Smooth muscle cell (in vitro differentiated cells): ENCODE results near the gene EP400. TPM values are rescaled to one million over a fixed set of nuclear protein-coding genes. Genes with fewer than 3 reads are reported as not detected.

ENCODE experiments used
- DNase-seq: peaks from one replicate; lab custom pipeline; 2025; ENCODE audit not compliant: unreplicated experiment; lab: John Stamatoyannopoulos, UW
- H2AFZ ChIP-seq: fragments of 200-600 bp; sonication (generic); 2 replicates; pipeline ENCODE4 v1.6.0; 2016; ENCODE audit warnings: antibody characterized with exemption, low read depth, mild to moderate bottlenecking
- H3F3A ChIP-seq: fragments of 200-600 bp; sonication (generic); 2 replicates; pipeline ENCODE4 v1.6.0; 2017; ENCODE audit warnings: antibody characterized with exemption, low read depth
- H3K27ac ChIP-seq: fragments of 200-600 bp; sonication (generic); 2 replicates; pipeline ENCODE4 v1.5.1; 2016; ENCODE audit warnings: low read depth, mild to moderate bottlenecking
- H3K27me3 ChIP-seq: fragments of 200-600 bp; sonication (generic); 2 replicates; pipeline ENCODE4 v1.6.1; 2016; ENCODE audit warnings: low read depth, mild to moderate bottlenecking
- H3K36me3 ChIP-seq: fragments of 200-600 bp; sonication (generic); 2 replicates; pipeline ENCODE4 v1.5.1; 2016; ENCODE audit warnings: low read depth
- H3K4me1 ChIP-seq: fragments of 200-600 bp; sonication (generic); 2 replicates; pipeline ENCODE4 v1.5.1; 2016; ENCODE audit warnings: low read depth
- H3K4me2 ChIP-seq: fragments of 200-600 bp; sonication (generic); 2 replicates; pipeline ENCODE4 v1.6.0; 2016; ENCODE audit warnings: mild to moderate bottlenecking
- H3K4me3 ChIP-seq: fragments of 200-600 bp; sonication (generic); 2 replicates; pipeline ENCODE4 v1.5.1; 2016; ENCODE audit warnings: mild to moderate bottlenecking
- H3K79me2 ChIP-seq: fragments of 200-600 bp; sonication (generic); 2 replicates; pipeline ENCODE4 v1.6.0; 2016; ENCODE audit warnings: low read depth, mild to moderate bottlenecking
- H3K9ac ChIP-seq: fragments of 200-600 bp; sonication (generic); 2 replicates; pipeline ENCODE4 v1.6.0; 2016; ENCODE audit warnings: low read depth
- H3K9me3 ChIP-seq: fragments of 200-600 bp; sonication (generic); replicated peaks from 2 replicates; pipeline ENCODE4 v1.5.1; 2016; ENCODE audit warnings: low read depth
- H4K20me1 ChIP-seq: fragments of 200-600 bp; sonication (generic); 2 replicates; pipeline ENCODE4 v1.6.0; 2016; ENCODE audit warnings: low read depth
- CTCF ChIP-seq: fragments of 200-600 bp; sonication (generic); IDR thresholded peaks from 2 replicates; pipeline ENCODE4 v1.5.1; 2017; ENCODE audit warnings: borderline replicate concordance, mild to moderate bottlenecking, antibody characterized with exemption; ENCODE audit not compliant: insufficient read depth, poor library complexity, severe bottlenecking
- WGBS: methylation state at CpG from one replicate; pipeline ENCODE4 v1.1.7; 2016; ENCODE audit warnings: low lambda C conversion rate; 5-methylcytosine and 5-hydroxymethylcytosine counted together
- polyA plus RNA-seq: library from polyadenylated mRNA; unstranded; fragments of >200 nt; fragmentation: Nextera tagmentation; extraction: Ambion mirVana; gene quantifications from 2 replicates; pipeline ENCODE4 v1.2.1, GENCODE V29; 2016
- total RNA-seq: library from RNA; depleted of rRNA; stranded (reverse); fragments of >200 nt; gene quantifications from 2 replicates; pipeline ENCODE4 v1.2.3, GENCODE V29; 2014

The EP400 gene
- total and polyA plus RNA-seq, 2 experiments from 2014 or later, result 6.6 to 13.6 TPM

GRCh38 chr12:131902332-131903241 lies 47.2 kb upstream of the EP400 start:
- no peak overlapping the region for H3K9ac ChIP-seq
- H2AFZ ChIP-seq, result no peak overlapping the region
- 93% methylated on average over 25 of the region's 25 CpGs for WGBS
- no peak overlapping the region for H3K4me3 ChIP-seq
- no peaks in the 10 kb centered on the region for H3K36me3 ChIP-seq
- H3F3A ChIP-seq, result no peaks in the 10 kb centered on the region
- no peak overlapping the region for H3K4me2 ChIP-seq
- DNase-seq, result no peak
- H3K79me2 ChIP-seq, result peaks cover 71% of the 10 kb centered on the region
- no peak for TF ChIP-seq CTCF
- H3K27me3 ChIP-seq, result no peaks in the 10 kb centered on the region
- H3K27ac ChIP-seq, result no peak overlapping the region
- no peaks in the 10 kb centered on the region for H3K9me3 ChIP-seq
- peaks cover 99% of the 10 kb centered on the region for H4K20me1 ChIP-seq
- no peaks in the 10 kb centered on the region for H3K4me1 ChIP-seq

- Histone ChIP-seq H3K79me2 (peaks cover 61% of the 10 kb centered on the region), H3K27me3 (no peaks in the 10 kb centered on the region), H3K4me1 (no peaks in the 10 kb centered on the region), H3K4me3 (no peak overlapping the region), H3K9ac (no peak overlapping the region), H3K9me3 (no peaks in the 10 kb centered on the region), H3K4me2 (no peak overlapping the region), H2AFZ (no peak overlapping the region), H3F3A (no peaks in the 10 kb centered on the region), H3K36me3 (no peaks in the 10 kb centered on the region), H4K20me1 (peaks cover 90% of the 10 kb centered on the region), H3K27ac (no peak overlapping the region)
- WGBS, result 95% methylated on average over 11 of the region's 13 CpGs
- no peak for TF ChIP-seq CTCF
- no peak for DNase-seq
These were observed 46.2 kb upstream of the EP400 start for GRCh38 chr12:131903270-131904255.

- peaks cover 53% of the 10 kb centered on the region for H3K79me2 ChIP-seq
- H3K27me3 ChIP-seq, result no peaks in the 10 kb centered on the region
- H2AFZ ChIP-seq, result no peak overlapping the region
- TF ChIP-seq CTCF, result no peak
- H3K36me3 ChIP-seq, result no peaks in the 10 kb centered on the region
- H4K20me1 ChIP-seq, result peaks cover 83% of the 10 kb centered on the region
- H3K4me3 ChIP-seq, result no peak overlapping the region
- no peaks in the 10 kb centered on the region for H3F3A ChIP-seq
- no peak for DNase-seq
- no peaks in the 10 kb centered on the region for H3K9me3 ChIP-seq
- H3K9ac ChIP-seq, result no peak overlapping the region
- H3K27ac ChIP-seq, result no peak overlapping the region
- H3K4me2 ChIP-seq, result no peak overlapping the region
- WGBS, result 94% methylated on average over 5 of the region's 5 CpGs
- no peaks in the 10 kb centered on the region for H3K4me1 ChIP-seq
These were observed 45.4 kb upstream of the EP400 start for GRCh38 chr12:131904346-131904745.
